Measurements from ENCODE around the gene LHX2. TPM values are rescaled to one million over a fixed set of nuclear protein-coding genes. Genes with fewer than 3 reads are reported as not detected.

The LHX2 gene
- total and polyA plus RNA-seq, 2 experiments from 2014 or later, result not detected

DNA sequence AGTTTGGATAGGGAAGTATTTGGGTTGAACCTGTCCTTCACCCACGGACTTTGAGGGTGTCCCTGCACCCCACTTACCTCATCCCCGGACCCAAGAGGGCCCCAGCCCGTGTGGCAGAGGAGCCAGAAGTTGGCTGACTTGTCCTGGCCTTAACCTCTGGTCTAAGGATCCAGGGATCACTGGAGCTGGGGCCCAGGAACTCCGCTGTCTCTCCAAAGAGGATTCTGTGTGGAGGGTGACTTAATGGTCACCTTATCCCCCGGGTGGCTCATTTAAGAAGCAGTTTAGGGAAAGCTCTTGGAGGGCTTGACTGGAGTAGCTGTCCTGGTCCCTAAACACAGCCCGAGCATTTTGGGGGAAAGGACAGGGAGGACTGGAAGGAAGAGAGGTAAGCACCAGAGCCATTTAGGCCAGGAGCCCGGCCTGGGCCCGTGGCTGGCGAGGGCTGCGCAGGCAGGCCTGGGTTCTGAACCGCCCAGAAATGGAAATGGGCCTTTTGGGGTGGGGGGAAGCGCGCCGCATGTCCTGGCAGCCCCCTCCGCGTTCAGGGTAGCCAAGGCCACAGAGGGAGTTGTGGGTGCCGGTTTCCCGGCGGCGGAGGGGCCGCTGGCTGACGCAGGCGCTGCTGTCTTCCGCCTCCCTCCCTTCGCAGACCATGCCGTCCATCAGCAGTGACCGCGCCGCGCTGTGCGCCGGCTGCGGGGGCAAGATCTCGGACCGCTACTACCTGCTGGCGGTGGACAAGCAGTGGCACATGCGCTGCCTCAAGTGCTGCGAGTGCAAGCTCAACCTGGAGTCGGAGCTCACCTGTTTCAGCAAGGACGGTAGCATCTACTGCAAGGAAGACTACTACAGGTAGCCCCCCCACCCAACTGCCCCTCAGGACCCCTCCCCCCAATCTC is 2.0 kb downstream of the LHX2 start:
- Histone ChIP-seq H3K79me2 (no peaks in the 10 kb centered on the region), H4K20me1 (ENCODE audit: insufficient read depth, poor library complexity, severe bottlenecking) (peaks cover 4% of the 10 kb centered on the region), H3K27ac (no peak overlapping the region), H3K27me3 (peaks cover 96% of the 10 kb centered on the region), H3K4me1 (ENCODE audit: insufficient read depth) (peaks cover 38% of the 10 kb centered on the region), H3K4me3 (no peak overlapping the region), H3K9me2 (replicated peaks; ENCODE audit: insufficient read depth) (no peaks in the 10 kb centered on the region), H3K4me2 (no peak overlapping the region), H3K36me3 (replicated peaks; ENCODE audit: insufficient read depth, low read depth) (no peaks in the 10 kb centered on the region), H3K9me3 (ENCODE audit: low read depth) (no peaks in the 10 kb centered on the region), H2AFZ (no peak overlapping the region)
- 5% methylated on average over 40 of the region's 40 CpGs for WGBS (ENCODE audit: low lambda C conversion rate, missing lambda C conversion rate)
- DNase-seq (ENCODE audit: low spot score), result no peak
- TF ChIP-seq, protein P1, sequence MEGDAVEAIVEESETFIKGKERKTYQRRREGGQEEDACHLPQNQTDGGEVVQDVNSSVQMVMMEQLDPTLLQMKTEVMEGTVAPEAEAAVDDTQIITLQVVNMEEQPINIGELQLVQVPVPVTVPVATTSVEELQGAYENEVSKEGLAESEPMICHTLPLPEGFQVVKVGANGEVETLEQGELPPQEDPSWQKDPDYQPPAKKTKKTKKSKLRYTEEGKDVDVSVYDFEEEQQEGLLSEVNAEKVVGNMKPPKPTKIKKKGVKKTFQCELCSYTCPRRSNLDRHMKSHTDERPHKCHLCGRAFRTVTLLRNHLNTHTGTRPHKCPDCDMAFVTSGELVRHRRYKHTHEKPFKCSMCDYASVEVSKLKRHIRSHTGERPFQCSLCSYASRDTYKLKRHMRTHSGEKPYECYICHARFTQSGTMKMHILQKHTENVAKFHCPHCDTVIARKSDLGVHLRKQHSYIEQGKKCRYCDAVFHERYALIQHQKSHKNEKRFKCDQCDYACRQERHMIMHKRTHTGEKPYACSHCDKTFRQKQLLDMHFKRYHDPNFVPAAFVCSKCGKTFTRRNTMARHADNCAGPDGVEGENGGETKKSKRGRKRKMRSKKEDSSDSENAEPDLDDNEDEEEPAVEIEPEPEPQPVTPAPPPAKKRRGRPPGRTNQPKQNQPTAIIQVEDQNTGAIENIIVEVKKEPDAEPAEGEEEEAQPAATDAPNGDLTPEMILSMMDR (IDR thresholded peaks at IDR 0.05; ENCODE audit: poor library complexity), result no peak
- TF ChIP-seq EZH2 (IDR thresholded peaks at IDR 0.05; ENCODE audit: borderline replicate concordance), result peak; percentile 27

DNA sequence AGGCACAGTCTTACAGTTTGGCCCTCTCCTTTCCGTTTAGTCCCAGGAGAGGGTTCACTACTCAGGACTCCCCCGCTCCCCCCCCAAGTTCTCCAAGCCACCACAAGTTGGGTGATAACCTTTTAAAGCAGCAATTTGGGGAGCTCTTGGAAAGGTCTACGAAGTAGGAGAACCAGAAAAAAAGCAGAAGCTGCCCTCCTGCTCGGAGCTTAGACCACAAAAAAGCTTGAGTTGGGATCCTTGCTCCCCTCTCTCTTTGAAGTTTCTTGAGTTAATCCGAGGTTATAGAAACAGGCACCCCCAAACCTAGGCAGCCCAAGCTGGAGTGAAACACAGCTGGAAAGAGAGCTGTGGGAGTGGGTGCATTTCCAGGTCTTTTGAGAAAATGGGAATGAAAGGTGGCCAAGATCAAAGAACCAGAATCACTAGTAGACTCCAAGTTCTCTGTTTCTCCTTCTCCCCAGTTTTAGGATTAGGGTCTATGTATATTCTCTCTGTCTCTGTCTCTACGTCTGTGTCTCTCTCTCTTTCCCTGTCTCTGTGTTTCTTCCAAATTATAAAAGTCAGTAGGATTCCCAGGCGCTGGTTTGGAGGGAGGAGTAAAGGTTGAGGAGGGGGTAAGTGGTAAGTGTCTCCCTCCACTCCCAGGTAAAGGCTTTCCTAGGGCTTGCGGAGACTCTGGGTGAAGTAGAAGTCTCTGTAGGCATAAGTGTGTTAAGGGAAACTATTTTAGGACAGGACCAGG is 2.8 kb downstream of the LHX2 start:
- Histone ChIP-seq H4K20me1 (ENCODE audit: insufficient read depth, poor library complexity, severe bottlenecking) (peaks cover 4% of the 10 kb centered on the region), H3K36me3 (replicated peaks; ENCODE audit: insufficient read depth, low read depth) (no peaks in the 10 kb centered on the region), H3K9me3 (ENCODE audit: low read depth) (no peaks in the 10 kb centered on the region), H3K4me2 (no peak overlapping the region), H3K4me3 (no peak overlapping the region), H3K27me3 (peaks cover 96% of the 10 kb centered on the region), H3K9me2 (replicated peaks; ENCODE audit: insufficient read depth) (no peaks in the 10 kb centered on the region), H3K79me2 (no peaks in the 10 kb centered on the region), H3K4me1 (ENCODE audit: insufficient read depth) (peaks cover 31% of the 10 kb centered on the region), H3K27ac (no peak overlapping the region), H2AFZ (no peak overlapping the region)
- TF ChIP-seq EZH2phosphoT487 (IDR thresholded peaks at IDR 0.05; ENCODE audit: low read depth, severe bottlenecking, unreplicated experiment) (peak; percentile 83), EZH2 (IDR thresholded peaks at IDR 0.05; ENCODE audit: borderline replicate concordance) (no peak)
- TF ChIP-seq, protein P1 (IDR thresholded peaks at IDR 0.05; ENCODE audit: poor library complexity), result no peak
- WGBS (ENCODE audit: low lambda C conversion rate, missing lambda C conversion rate), result 13% methylated on average over 8 of the region's 8 CpGs
- no peak for DNase-seq (ENCODE audit: low spot score)

DNA sequence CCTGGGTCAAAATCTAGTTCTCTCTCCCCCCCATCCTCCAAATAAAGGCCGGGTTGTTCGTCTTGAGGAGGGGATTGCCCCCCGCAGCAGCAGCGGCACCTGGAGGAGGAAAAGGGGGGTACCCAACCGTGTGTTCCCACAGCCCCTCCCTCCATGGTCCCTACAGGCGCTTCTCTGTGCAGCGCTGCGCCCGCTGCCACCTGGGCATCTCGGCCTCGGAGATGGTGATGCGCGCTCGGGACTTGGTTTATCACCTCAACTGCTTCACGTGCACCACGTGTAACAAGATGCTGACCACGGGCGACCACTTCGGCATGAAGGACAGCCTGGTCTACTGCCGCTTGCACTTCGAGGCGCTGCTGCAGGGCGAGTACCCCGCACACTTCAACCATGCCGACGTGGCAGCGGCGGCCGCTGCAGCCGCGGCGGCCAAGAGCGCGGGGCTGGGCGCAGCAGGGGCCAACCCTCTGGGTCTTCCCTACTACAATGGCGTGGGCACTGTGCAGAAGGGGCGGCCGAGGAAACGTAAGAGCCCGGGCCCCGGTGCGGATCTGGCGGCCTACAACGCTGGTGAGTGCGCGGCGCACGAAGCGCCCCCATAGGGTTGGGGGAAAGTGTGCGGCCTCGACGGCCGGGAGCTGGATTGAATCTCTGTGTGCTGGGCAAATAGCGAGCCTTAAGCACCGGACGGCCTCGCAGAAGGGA is 3.5 kb downstream of the LHX2 start:
- no peaks in the 10 kb centered on the region for H3K79me2 ChIP-seq
- H3K27me3 ChIP-seq, result peaks cover 96% of the 10 kb centered on the region
- 5% methylated on average over 54 of the region's 57 CpGs for WGBS (ENCODE audit: low lambda C conversion rate, missing lambda C conversion rate)
- no peaks in the 10 kb centered on the region for H3K36me3 ChIP-seq (replicated peaks; ENCODE audit: insufficient read depth, low read depth)
- TF ChIP-seq, protein P1 (IDR thresholded peaks at IDR 0.05; ENCODE audit: poor library complexity), result no peak
- TF ChIP-seq EZH2phosphoT487 (IDR thresholded peaks at IDR 0.05; ENCODE audit: low read depth, severe bottlenecking, unreplicated experiment), result peak; percentile 45
- TF ChIP-seq EZH2 (IDR thresholded peaks at IDR 0.05; ENCODE audit: borderline replicate concordance), result peak; percentile 99
- peaks cover 4% of the 10 kb centered on the region for H4K20me1 ChIP-seq (ENCODE audit: insufficient read depth, poor library complexity, severe bottlenecking)
- H3K4me3 ChIP-seq, result no peak overlapping the region
- H3K4me1 ChIP-seq (ENCODE audit: insufficient read depth), result peaks cover 31% of the 10 kb centered on the region
- no peak overlapping the region for H3K27ac ChIP-seq
- H2AFZ ChIP-seq, result no peak overlapping the region
- H3K9me2 ChIP-seq (replicated peaks; ENCODE audit: insufficient read depth), result no peaks in the 10 kb centered on the region
- H3K4me2 ChIP-seq, result no peak overlapping the region
- no peaks in the 10 kb centered on the region for H3K9me3 ChIP-seq (ENCODE audit: low read depth)
- no peak for DNase-seq (ENCODE audit: low spot score)
